Spinal cord (tissue), 10 donors: Measurements from ENCODE around the gene SYCN. TPM values are rescaled to one million over a fixed set of nuclear protein-coding genes. Genes with fewer than 3 reads are reported as not detected.

Experiments used
- DNase-seq, 6 donors: peaks; one replicate each; pipeline versions ENCODE4 v3.0.0 to v3.0.0-alpha.2; 2013 to 2015; ENCODE audit warnings: low spot score in 6 of 6, low read depth in 4 of 6
- H3K27ac ChIP-seq: one replicate; pipeline ENCODE4 v1.5.1; 2013; ENCODE audit warnings: low read depth, low read length, control low read depth
- H3K27me3 ChIP-seq: one replicate; pipeline ENCODE4 v1.6.1; 2013; ENCODE audit warnings: low read length; ENCODE audit not compliant: control insufficient read depth, insufficient read depth
- H3K36me3 ChIP-seq: one replicate; pipeline ENCODE4 v1.6.1; 2013; ENCODE audit warnings: low read length; ENCODE audit not compliant: control insufficient read depth, insufficient read depth
- H3K4me1 ChIP-seq: one replicate; pipeline ENCODE4 v1.6.1; 2013; ENCODE audit warnings: low read length; ENCODE audit not compliant: control insufficient read depth, insufficient read depth
- H3K4me3 ChIP-seq: one replicate; pipeline ENCODE4 v1.5.1; 2013; ENCODE audit warnings: low read depth, low read length, control low read depth
- H3K9me3 ChIP-seq: one replicate; pipeline ENCODE4 v1.6.1; 2013; ENCODE audit warnings: low read length; ENCODE audit not compliant: control insufficient read depth, insufficient read depth
- WGBS: methylation state at CpG from one replicate; pipeline ENCODE4 v1.1.5; 2013; ENCODE audit warnings: missing lambda C conversion rate; ENCODE audit not compliant: insufficient coverage; 5-methylcytosine and 5-hydroxymethylcytosine counted together
- polyA plus RNA-seq, 2 donors: library from polyadenylated mRNA; unstranded; fragments of 120-200 nt; gene quantifications; one replicate each; pipeline ENCODE4 v1.2.1, GENCODE V29; 2013; ENCODE audit not compliant: insufficient read length in 2 of 2
- total RNA-seq, 2 donors: library from RNA; depleted of rRNA in 1 of 2; stranded (reverse); fragments of 120-200 nt in 1 of 2; fragments of >200 nt in 1 of 2; gene quantifications; one replicate each; pipeline versions ENCODE4 v1.2.3 to v1.2.4, GENCODE V29; 2013 to 2014
- donor health status: healthy.

The SYCN gene
- total and polyA plus RNA-seq, 4 donors = not detected

DNA sequence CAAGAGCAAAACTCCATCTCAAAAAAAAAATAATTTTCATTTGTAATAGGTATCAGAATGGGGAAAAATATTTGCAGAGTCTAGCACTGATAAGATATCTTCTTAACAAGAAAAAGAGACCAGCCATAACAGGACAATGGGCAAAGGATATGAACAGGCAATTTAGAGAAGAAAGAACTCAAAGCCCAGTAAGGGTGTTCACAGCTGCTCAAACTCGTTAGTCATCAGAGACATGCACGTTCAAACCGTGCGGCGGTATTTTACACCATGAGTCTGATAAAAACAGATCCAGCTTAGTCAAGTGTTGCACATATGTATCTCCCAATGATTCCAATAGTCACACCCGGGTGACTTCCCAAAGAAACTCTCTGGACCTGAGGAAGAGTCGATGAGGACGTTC, 21.0 kb downstream of the SYCN start:
- Histone ChIP-seq H3K27ac (no peak overlapping the region), H3K4me3 (no peak overlapping the region), H3K27me3 (no peaks in the 10 kb centered on the region), H3K9me3 (no peaks in the 10 kb centered on the region), H3K4me1 (no peaks in the 10 kb centered on the region), H3K36me3 (peaks cover 39% of the 10 kb centered on the region)
- DNase-seq = no peak
- WGBS = 94% methylated on average over 5 of the region's 8 CpGs

DNA sequence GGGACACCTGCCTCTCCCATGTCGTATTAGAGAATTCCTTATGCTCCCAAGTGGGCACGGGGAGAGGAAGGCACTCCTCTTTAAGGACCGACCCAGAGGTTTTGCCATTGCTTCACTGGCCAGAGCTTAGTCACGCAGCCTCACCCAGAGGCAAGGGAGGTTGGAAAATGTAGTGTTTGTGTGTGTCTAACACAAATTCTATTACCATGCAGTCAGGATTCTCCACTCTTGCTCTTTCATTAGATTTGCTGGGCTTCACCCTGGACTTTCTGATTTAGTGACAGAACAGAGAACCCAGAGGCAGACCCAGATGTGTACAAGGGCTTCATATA, 21.9 kb downstream of the SYCN start:
- no peak overlapping the region for H3K4me3 ChIP-seq
- peaks cover 49% of the 10 kb centered on the region for H3K36me3 ChIP-seq
- H3K4me1 ChIP-seq = no peaks in the 10 kb centered on the region
- no peaks in the 10 kb centered on the region for H3K27me3 ChIP-seq
- no peak overlapping the region for H3K27ac ChIP-seq
- H3K9me3 ChIP-seq = no peaks in the 10 kb centered on the region
- WGBS = no CpG with 5 or more reads among the region's 4 CpGs
- DNase-seq = no peak

DNA sequence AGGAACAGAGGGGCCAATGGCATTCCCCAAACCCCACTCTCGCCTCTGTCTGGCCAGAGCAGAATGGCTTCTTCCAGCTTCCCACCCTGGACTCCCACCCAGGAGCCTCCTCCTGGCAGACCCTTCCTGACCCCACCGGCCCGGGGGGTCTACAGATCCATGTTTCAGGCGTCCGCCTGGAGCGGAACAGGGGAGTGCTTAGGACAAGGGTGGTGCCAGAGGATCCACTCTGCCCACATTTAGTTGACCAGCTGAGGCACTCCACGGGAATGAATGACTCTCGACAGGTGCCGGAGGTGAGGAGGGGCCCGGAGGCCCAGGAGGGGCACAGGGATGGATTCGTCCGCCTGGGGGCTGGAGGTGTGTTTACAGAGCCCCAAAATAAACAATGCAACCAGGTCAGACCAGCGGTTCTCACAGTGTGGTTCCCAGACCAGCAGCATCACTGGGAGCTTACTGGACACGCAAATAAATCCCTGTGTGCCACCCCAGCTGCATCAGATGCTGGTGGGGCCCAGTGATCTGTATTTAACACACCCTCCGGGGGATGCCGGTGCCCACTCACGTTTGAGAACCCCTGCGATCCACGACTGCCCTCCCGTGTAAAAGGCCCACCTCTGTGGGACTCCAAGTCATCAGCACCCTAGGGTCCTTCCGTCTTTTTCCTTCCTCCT, 22.4 kb downstream of the SYCN start:
- DNase-seq = no peak
- no peaks in the 10 kb centered on the region for H3K9me3 ChIP-seq
- no peak overlapping the region for H3K4me3 ChIP-seq
- H3K4me1 ChIP-seq = no peaks in the 10 kb centered on the region
- no peak overlapping the region for H3K27ac ChIP-seq
- WGBS = 88% methylated on average over 20 of the region's 21 CpGs
- peaks cover 54% of the 10 kb centered on the region for H3K36me3 ChIP-seq
- no peaks in the 10 kb centered on the region for H3K27me3 ChIP-seq

DNA sequence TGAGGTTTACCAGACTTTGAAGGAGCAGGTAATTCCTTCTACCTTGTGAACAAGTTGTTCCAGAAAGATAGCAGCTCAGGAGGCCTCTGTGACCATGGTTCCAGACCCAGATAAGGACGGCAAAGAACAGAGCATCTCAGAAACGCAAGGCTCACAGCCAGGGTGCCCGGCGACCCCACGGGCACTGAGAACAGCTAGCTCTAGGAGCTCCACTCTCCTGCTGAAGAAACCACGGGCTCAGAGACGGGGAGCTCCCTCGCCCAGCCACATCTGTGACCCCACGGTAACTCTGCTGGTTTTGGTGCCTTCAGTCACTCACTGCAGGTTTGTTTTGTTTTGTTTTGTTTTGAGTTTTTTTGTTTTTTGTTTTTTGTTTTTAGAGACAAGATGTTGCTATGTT, 23.3 kb downstream of the SYCN start:
- H3K4me3 ChIP-seq = no peak overlapping the region
- no peak for DNase-seq
- H3K36me3 ChIP-seq = peaks cover 61% of the 10 kb centered on the region
- H3K27ac ChIP-seq = no peak overlapping the region
- H3K27me3 ChIP-seq = no peaks in the 10 kb centered on the region
- H3K4me1 ChIP-seq = no peaks in the 10 kb centered on the region
- H3K9me3 ChIP-seq = no peaks in the 10 kb centered on the region
- WGBS = 89% methylated on average over 9 of the region's 9 CpGs

DNA sequence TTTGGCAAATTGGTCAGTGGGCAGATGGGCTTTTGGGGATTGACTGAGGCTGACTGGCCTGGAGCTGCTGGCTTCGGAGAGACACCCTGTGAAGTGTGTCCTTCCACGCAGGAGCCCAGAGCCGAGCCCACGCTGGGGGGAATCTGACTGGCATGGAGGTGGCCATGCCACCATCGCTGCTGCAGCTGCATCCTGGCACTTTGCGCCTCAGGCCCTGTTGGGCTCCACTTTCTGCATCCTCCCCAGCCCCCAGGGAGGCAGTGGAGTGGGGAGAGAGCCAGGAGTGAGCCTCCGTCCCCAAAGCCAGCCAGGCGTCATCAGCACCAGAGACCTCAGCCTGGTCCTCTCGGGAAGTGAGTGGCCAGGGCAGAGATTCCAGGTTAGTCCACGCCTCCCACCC, 24.3 kb downstream of the SYCN start:
- no peaks in the 10 kb centered on the region for H3K4me1 ChIP-seq
- WGBS = 85% methylated on average over 6 of the region's 10 CpGs
- H3K9me3 ChIP-seq = no peaks in the 10 kb centered on the region
- no peak overlapping the region for H3K4me3 ChIP-seq
- H3K36me3 ChIP-seq = peaks cover 71% of the 10 kb centered on the region
- no peak for DNase-seq
- H3K27me3 ChIP-seq = no peaks in the 10 kb centered on the region
- H3K27ac ChIP-seq = no peak overlapping the region

DNA sequence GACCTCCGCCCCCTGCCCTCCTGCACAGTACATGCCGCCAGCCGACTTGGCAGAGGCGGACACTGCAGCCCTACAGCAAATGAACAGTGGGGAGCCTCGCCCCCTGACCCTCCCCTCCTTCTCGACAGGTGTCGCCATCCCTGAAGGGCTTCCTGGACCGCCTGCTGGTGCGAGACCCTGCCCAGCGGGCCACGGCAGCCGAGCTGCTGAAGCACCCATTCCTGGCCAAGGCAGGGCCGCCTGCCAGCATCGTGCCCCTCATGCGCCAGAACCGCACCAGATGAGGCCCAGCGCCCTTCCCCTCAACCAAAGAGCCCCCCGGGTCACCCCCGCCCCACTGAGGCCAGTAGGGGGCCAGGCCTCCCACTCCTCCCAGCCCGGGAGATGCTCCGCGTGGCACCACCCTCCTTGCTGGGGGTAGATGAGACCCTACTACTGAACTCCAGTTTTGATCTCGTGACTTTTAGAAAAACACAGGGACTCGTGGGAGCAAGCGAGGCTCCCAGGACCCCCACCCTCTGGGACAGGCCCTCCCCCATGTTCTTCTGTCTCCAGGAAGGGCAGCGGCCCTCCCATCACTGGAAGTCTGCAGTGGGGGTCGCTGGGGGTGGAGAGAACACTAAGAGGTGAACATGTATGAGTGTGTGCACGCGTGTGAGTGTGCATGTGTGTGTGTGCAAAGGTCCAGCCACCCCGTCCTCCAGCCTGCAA, 25.6 kb downstream of the SYCN start:
- Histone ChIP-seq H3K4me1 (no peaks in the 10 kb centered on the region), H3K36me3 (peaks cover 84% of the 10 kb centered on the region), H3K27ac (no peak overlapping the region), H3K27me3 (no peaks in the 10 kb centered on the region), H3K9me3 (no peaks in the 10 kb centered on the region), H3K4me3 (no peak overlapping the region)
- DNase-seq = no peak
- WGBS = 93% methylated on average over 25 of the region's 30 CpGs

- H3K36me3 ChIP-seq = peaks cover 91% of the 10 kb centered on the region
- H3K4me1 ChIP-seq = no peaks in the 10 kb centered on the region
- no peak overlapping the region for H3K4me3 ChIP-seq
- DNase-seq = no peak
- no peak overlapping the region for H3K27ac ChIP-seq
- H3K9me3 ChIP-seq = no peaks in the 10 kb centered on the region
- WGBS = 95% methylated on average over 5 of the region's 11 CpGs
- H3K27me3 ChIP-seq = no peaks in the 10 kb centered on the region
Measured at GRCh38 chr19:39177736-39178135, 26.3 kb downstream of the SYCN start.

- Histone ChIP-seq H3K4me1 (no peaks in the 10 kb centered on the region), H3K36me3 (peaks cover 96% of the 10 kb centered on the region), H3K4me3 (no peak overlapping the region), H3K27ac (no peak overlapping the region), H3K27me3 (no peaks in the 10 kb centered on the region), H3K9me3 (no peaks in the 10 kb centered on the region)
- DNase-seq = no peak
- WGBS = 100% methylated on average over 6 of the region's 10 CpGs
Measured at GRCh38 chr19:39177110-39177699, 26.9 kb downstream of the SYCN start.

GRCh38 chr19:39175564-39175963, 28.5 kb downstream of the SYCN start:
- Histone ChIP-seq H3K27me3 (no peaks in the 10 kb centered on the region), H3K9me3 (no peaks in the 10 kb centered on the region), H3K4me3 (no peak overlapping the region), H3K27ac (no peak overlapping the region), H3K36me3 (peaks cover 98% of the 10 kb centered on the region), H3K4me1 (no peaks in the 10 kb centered on the region)
- DNase-seq = no peak
- WGBS = 98% methylated on average over 3 of the region's 7 CpGs
